MM.1S (cell line): ENCODE data around the gene CDKN2C.

Experiments used
- CTCF ChIP-seq: fragments of 300-600 bp; sonication (generic); IDR thresholded peaks from 2 replicates; pipeline ENCODE4 v1.5.1; 2016; ENCODE audit warnings: antibody characterized with exemption, low read length, mixed read lengths
- EZH2 ChIP-seq: fragments of 300-600 bp; sonication (generic); optimal IDR thresholded peaks from 2 replicates; pipeline ENCODE3; 2017; ENCODE audit warnings: low read depth, mild to moderate bottlenecking, antibody characterized with exemption, low read length, mixed read lengths
- EZH2phosphoT487 ChIP-seq: fragments of 300-600 bp; sonication (generic); IDR thresholded peaks from 2 replicates; pipeline ENCODE4 v1.6.1; 2018; ENCODE audit warnings: antibody characterized with exemption, low read length

GRCh38 chr1:51002516-51002915 is 32.5 kb downstream of the CDKN2C start:
- TF ChIP-seq EZH2phosphoT487 = no peak
- no peak for TF ChIP-seq CTCF
- TF ChIP-seq EZH2 = no peak
